Cardiac atrium fibroblast (primary cell): ENCODE data around the gene USH1G. TPM values are rescaled to one million over a fixed set of nuclear protein-coding genes. Genes with fewer than 3 reads are reported as not detected.

Experiments used
- total RNA-seq: library from RNA; depleted of rRNA; stranded (reverse); fragments of >200 nt; gene quantifications from 2 replicates; pipeline ENCODE4 v1.2.3, GENCODE V29; 2015

The USH1G gene
- not detected in 2 replicates for total RNA-seq

GRCh38 chr17:74922694-74923537, at the start of gene USH1G:
Gene USH1G (minus strand): TSS chr17:74923255. CDS start chr17:74923073, 182 bp downstream.

GRCh38 chr17:74972107-74972972, 49.3 kb upstream of the USH1G start, which contains the start of gene HID1:
Gene HID1 (minus strand): TSS chr17:74972759. CDS start chr17:74972656, 103 bp downstream.

GRCh38 chr17:74935585-74936469, 12.8 kb upstream of the USH1G start, which contains the start of gene OTOP3:
Gene OTOP3 (plus strand): TSS chr17:74935898. CDS start chr17:74935922, 24 bp downstream.

GRCh38 chr17:74924250-74924948, 1.3 kb upstream of the USH1G start, which contains the start of gene OTOP2:
Gene OTOP2 (plus strand): TSS chr17:74924273. CDS start chr17:74924633, 360 bp downstream.

GRCh38 chr17:74892974-74893911, 29.8 kb downstream of the USH1G start, which contains the start of gene FADS6:
Gene FADS6 (minus strand): TSS chr17:74893633. CDS start chr17:74893595, 38 bp downstream.

GRCh38 chr17:74872313-74873036, 50.6 kb downstream of the USH1G start, which contains the start of gene FDXR:
Gene FDXR (minus strand): TSS chr17:74872994. CDS start chr17:74872944, 50 bp downstream.

Other genes starting within 250 kb of the USH1G start
- not detected in 2 replicates for gene CD300LF, start 210.3 kb downstream of the USH1G start, total RNA-seq
- 1.1 and 5.8 TPM in 2 replicates for gene RAB37, start 186.0 kb downstream of the USH1G start, total RNA-seq
- gene NHERF1, start 174.6 kb downstream of the USH1G start, total RNA-seq, result 16.2 and 18.1 TPM in 2 replicates
- gene NAT9, start 146.9 kb downstream of the USH1G start, total RNA-seq, result 28.0 and 54.7 TPM in 2 replicates
- gene GRIN2C, start 63.4 kb downstream of the USH1G start, total RNA-seq, result not detected in 2 replicates
- 7.4 and 25.8 TPM in 2 replicates for gene FDXR, start 50.3 kb downstream of the USH1G start, total RNA-seq
- gene FADS6, start 29.6 kb downstream of the USH1G start, total RNA-seq, result not detected in 2 replicates
- not detected in 2 replicates for gene OTOP2, start 1.0 kb upstream of the USH1G start, total RNA-seq
- not detected in 2 replicates for gene OTOP3, start 12.6 kb upstream of the USH1G start, total RNA-seq
- gene HID1, start 49.5 kb upstream of the USH1G start, total RNA-seq, result 0.18 and 0.81 TPM in 2 replicates
- 23.6 and 24.8 TPM in 2 replicates for gene CDR2L, start 64.4 kb upstream of the USH1G start, total RNA-seq
- 27.1 and 29.5 TPM in 2 replicates for gene MRPL58, start 89.4 kb upstream of the USH1G start, total RNA-seq
- 271 and 283 TPM in 2 replicates for gene ATP5PD, start 123.7 kb upstream of the USH1G start, total RNA-seq
- gene KCTD2, start 124.0 kb upstream of the USH1G start, total RNA-seq, result 12.8 and 24.3 TPM in 2 replicates
- 4.4 and 5.8 TPM in 2 replicates for gene SLC16A5, start 164.7 kb upstream of the USH1G start, total RNA-seq
- gene ARMC7, start 186.7 kb upstream of the USH1G start, total RNA-seq, result 3.2 and 5.8 TPM in 2 replicates
- 70.3 and 89.7 TPM in 2 replicates for gene NT5C, start 208.5 kb upstream of the USH1G start, total RNA-seq
- 100 and 157 TPM in 2 replicates for gene JPT1, start 231.3 kb upstream of the USH1G start, total RNA-seq